ENCODE data around the gene EIF4H.

DNA sequence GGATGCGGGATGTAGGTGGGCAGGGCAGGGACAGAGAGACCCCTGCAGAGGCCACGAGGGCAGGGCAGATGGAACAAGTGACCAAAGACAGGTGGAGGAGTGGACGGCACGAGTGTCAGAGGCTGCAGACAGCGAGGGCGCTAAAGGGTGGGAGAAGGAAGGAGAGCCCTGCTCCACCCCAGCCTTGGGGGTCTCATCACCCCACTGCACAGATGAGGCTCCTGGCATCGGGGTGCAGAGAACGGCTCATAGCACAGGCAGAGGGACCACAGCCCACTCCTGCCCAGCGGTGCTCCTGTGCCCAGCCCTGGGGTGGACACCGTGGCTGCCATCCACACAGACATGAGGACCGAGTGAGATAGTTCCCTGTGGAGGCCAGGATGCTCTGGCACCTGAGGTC, 33.4 kb downstream of the EIF4H start:
- no peak for TF ChIP-seq L3MBTL2 (conservative IDR thresholded peaks at IDR 0.05)
- no peak for TF ChIP-seq ELF4 (IDR thresholded peaks at IDR 0.05)
- TF ChIP-seq SP1 (IDR thresholded peaks at IDR 0.05) = no peak
- no peak for TF ChIP-seq ZNF384 (IDR thresholded peaks at IDR 0.05)
- TF ChIP-seq BHLHE40 (IDR thresholded peaks at IDR 0.05; ENCODE audit: borderline replicate concordance) = no peak
